ENCODE measurements around the gene DNAH7.

- TF ChIP-seq CTCF (IDR thresholded peaks at IDR 0.05; ENCODE audit: insufficient read depth, low read depth, low read length): no peak
- no peak for TF ChIP-seq EZH2 (IDR thresholded peaks at IDR 0.05; ENCODE audit: insufficient read depth, low read length)
Measured at GRCh38 chr2:195694553-195694952, 374.1 kb downstream of the DNAH7 start.
